ES-I3 (cell line): ENCODE measurements around the gene PATJ.
"Not testable (repeated sequence)": the region's sequence is repeated elsewhere in the genome, so short reads cannot be mapped to it uniquely, and the experiment has no call there.

Source experiments
- H3K36me3 ChIP-seq: 2 replicates; pipeline ENCODE4 v1.6.1; 2013; ENCODE audit warnings: mild to moderate bottlenecking, low read length, control low read depth, moderate library complexity; ENCODE audit not compliant: insufficient read depth
- H3K4me1 ChIP-seq: 2 replicates; pipeline ENCODE4 v1.6.1; 2013; ENCODE audit warnings: mild to moderate bottlenecking, control low read depth, low read length; ENCODE audit not compliant: insufficient read depth
- H3K9ac ChIP-seq: 2 replicates; pipeline ENCODE4 v1.6.1; 2013; ENCODE audit warnings: low read depth, mild to moderate bottlenecking, low read length, moderate library complexity
- H3K9me3 ChIP-seq: 2 replicates; pipeline ENCODE4 v1.6.1; 2013; ENCODE audit warnings: mild to moderate bottlenecking, low read length, moderate library complexity; ENCODE audit not compliant: control insufficient read depth, insufficient read depth

The PATJ gene

DNA sequence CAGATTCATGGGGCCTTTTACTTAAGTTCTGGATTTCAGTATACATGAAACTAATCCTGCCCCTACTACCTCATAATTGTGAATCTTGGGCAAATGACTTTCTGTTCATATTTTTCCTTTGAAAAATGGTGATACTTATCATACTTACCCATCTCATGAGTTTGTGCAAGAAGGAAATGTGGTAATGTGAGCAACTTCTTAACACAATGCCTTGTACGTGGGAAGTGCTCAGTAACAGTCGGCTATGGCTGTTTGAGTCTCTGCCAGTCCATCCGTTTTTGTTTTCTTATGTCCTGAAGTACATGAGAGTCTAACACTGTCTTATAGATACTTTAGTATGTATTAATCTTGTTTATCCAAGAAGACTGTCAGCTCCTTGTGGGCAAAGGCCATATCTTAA is 86.5 kb downstream of the PATJ start:
- H3K36me3 ChIP-seq: peaks cover 6% of the 10 kb centered on the region; the same call in 1 of the 2 replicates
- H3K9me3 ChIP-seq: no peaks in the 10 kb centered on the region
- no peaks in the 10 kb centered on the region for H3K4me1 ChIP-seq
- no peak overlapping the region for H3K9ac ChIP-seq

DNA sequence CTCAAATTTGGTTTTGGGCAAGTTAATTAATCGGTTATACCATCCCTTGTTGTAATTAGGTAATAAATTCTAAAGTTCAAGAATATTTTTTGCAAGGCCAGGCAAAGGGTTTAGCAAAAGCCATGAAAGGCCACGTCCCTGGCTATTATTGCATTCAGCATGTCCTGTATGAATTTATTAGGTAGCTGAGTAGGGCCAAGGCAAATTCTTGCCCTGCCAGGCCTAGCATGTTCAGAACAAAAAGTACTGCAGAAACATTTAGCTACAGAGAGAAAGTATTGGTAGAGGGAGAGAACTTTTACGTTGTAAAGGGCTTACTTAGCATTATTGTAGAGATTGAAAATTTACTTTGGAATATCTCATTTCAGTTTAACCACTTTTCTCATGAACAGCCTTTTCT is 94.4 kb downstream of the PATJ start:
- H3K9me3 ChIP-seq: no peaks in the 10 kb centered on the region
- peaks cover 5% of the 10 kb centered on the region; the same call in 1 of the 2 replicates for H3K4me1 ChIP-seq
- H3K36me3 ChIP-seq: no peaks in the 10 kb centered on the region; the same call in 1 of the 2 replicates
- H3K9ac ChIP-seq: no peak overlapping the region

DNA sequence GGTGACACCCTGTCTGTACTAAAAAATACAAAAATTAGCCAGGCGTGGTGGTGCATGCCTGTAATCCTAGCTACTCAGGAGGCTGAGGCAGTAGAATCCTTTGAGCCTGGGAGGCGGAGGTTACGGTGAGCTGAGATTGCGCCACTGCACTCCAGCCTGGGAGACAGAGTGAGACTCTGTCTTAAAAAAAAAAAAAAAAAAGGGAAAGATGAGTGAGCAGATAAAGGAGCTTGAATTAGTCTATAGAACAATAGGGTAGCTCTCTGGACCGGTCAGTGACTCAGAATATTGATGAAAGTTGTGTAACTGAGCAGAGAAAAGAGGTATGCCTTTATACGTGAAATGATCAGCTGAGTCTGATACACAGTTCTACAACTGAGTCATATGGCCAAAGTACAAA is 95.3 kb downstream of the PATJ start:
- H3K9ac ChIP-seq, H3K36me3 ChIP-seq, H3K4me1 ChIP-seq, H3K9me3 ChIP-seq: not testable (repeated sequence)

DNA sequence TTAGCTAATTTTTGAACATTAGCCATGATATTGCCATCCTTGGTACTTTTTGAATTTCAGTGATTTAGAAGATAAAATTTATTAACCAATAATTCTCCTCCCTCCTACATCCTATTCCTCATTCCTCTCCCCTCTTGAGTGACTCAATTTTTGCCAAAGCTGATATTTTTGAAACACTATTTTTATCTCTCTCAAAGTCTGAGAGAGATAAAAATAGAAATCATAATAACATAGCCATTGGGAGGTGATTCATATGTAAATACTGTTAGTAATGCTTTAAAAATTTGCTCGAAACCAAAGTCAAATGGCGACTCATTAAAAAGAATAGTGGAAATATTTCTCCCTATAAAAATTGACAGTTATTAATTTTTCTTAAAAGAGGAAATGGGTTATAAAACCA is 97.4 kb downstream of the PATJ start:
- no peak overlapping the region for H3K9ac ChIP-seq
- no peaks in the 10 kb centered on the region for H3K9me3 ChIP-seq
- H3K36me3 ChIP-seq: no peaks in the 10 kb centered on the region

DNA sequence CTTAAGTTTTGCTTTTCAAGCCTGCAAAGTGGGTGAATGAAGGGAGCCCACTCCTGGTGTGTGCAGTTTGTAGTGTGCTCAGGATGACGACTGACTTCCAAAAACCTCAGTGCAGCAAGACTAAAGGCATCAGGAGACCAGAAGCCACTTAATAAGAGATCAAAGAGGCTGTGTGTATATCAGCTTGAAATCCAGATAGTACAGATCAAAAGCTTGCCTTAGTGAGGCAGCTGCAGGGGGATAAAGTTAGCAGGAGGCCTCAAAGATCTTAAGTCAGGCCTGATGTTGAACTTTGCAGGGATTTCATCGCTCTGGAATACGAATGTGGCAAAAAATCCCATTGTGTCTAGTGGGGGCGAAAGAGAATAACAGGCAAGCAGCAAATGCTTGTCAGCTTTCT is 99.8 kb downstream of the PATJ start:
- Histone ChIP-seq H3K4me1 (peaks cover 5% of the 10 kb centered on the region; the same call in 1 of the 2 replicates), H3K9ac (no peak overlapping the region), H3K36me3 (no peaks in the 10 kb centered on the region), H3K9me3 (no peaks in the 10 kb centered on the region)

More for the DNA sequence above, 97.4 kb downstream of the PATJ start:
- peaks cover 5% of the 10 kb centered on the region; the same call in 1 of the 2 replicates for H3K4me1 ChIP-seq

DNA sequence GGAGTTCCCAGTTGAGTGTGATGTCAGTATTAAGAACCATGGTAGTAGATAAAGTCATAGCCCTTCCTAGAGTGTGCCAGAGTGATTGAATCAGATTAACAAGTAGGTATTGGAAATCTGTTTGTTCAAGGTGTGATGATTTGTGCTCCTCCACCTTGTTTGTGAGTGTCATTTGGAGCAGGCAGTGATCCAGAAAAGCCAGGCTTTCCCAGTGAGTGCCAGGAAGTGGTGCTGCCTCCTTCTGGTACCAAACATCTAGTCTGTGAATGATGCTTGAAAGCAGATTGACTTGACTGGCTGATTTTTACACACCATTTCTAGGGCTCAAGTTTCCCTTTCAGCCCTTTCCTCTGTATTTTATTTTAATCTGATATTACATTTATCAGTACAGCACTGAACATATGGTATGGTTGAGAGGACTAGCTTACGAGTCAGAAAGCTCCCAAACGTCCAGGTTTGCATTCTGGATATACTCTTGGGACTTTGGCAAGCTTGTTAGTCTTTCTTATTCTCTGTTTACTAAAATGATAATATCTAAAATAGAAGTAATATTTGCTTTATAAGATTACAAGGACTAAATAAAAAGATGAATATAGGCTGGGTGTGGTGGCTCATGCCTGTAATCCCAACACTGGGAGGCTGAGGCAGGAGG is 100.7 kb downstream of the PATJ start:
- Histone ChIP-seq H3K9me3 (no peaks in the 10 kb centered on the region), H3K36me3 (no peaks in the 10 kb centered on the region), H3K9ac (no peak overlapping the region), H3K4me1 (peaks cover 5% of the 10 kb centered on the region; the same call in 1 of the 2 replicates)

DNA sequence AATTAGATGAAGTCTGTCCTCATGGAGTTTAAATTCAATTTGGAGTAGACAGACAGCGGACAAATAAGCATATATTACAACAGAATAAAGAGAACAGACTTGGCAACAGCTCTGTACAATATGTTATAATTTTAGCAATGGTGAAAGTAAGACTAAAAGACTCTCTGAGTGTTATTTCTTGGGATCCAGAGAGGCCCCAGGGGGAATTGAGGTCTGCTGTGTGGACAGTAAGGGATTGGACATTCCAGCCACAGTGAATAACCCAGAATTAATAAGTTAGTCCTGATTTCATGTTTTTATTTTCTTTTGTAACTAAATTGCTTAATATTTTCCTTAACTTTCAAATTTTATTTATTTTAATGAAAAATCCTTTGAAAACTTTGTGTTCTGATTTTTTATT is 101.7 kb downstream of the PATJ start:
- Histone ChIP-seq H3K36me3 (no peaks in the 10 kb centered on the region), H3K9ac (no peak overlapping the region), H3K9me3 (no peaks in the 10 kb centered on the region), H3K4me1 (peaks cover 5% of the 10 kb centered on the region; the same call in 1 of the 2 replicates)

DNA sequence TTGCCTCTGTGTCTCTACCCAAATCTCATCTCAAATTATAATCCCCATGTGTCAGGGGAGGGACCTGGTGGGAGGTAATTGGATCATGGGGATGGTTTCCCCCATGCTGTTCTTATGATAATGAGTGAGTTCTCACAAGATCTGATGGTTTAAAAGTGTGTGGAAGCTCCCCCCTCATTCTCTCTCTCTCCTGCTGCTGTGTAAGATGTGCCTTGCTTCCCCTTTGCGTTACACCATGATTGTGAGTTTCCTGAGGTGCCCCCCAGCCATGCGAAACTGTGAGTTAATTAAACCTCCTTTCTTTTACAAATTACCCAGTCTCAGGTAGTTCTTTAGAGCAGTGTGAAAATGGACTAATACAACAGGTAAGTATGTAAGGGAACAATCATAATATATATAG is 102.4 kb downstream of the PATJ start:
- H3K36me3 ChIP-seq, H3K9me3 ChIP-seq, H3K4me1 ChIP-seq, H3K9ac ChIP-seq: not testable (repeated sequence)

DNA sequence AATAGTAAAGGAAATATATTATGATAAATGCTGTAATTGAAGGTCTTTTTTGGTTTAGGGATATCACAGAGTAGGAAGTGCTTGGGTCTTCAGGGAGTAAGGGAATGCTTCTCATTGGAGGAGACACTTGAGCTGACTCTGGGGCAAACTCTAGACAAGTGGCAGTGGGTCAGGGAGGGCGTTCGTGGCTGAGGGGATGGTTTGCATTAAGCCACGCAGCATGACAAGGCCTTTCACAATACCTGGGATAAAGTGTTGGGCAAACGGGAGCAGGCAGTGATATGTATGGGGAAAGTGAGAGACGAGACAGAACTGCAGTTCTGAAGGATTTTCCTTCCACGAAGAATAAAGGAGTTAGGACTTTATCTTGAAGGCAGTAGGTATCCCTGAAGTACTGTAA is 109.0 kb downstream of the PATJ start:
- H3K9me3 ChIP-seq: no peaks in the 10 kb centered on the region

DNA sequence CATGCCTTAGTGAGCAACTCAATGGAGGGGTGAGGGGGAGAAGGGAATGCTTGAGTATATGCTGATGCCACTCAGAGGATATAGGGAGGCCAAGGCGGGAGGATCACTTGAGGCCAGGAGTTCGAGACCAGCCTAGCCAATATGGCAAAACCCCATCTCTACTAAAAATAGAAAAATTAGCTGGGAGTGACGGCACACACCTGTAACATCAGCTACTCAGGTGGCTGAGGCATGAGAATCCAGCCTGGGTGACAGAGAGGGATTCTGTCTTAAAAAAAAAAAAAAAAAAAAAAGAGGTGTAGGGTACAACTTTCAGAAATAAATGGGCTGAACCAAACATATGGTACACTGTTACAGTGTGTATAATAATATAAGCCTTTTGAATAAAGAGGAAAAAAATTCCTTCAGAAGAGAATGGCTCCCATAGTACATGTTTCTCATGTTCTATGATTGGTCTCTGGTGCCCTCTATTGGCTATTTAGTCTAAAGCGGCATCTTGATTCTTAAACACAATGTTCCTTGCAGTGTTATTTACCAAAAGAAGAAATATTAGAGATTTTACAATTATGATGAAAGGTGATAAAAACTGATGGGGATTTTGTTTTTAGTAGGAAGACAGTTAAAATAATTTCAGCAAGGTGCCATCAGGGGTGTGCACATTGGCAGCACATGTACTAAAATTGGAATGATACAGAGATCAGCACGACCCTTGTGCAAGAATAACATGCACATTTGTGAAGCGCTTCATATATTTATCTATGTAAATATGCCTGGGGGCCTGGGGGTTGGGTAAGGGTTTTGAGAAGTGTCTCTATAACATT is 109.8 kb downstream of the PATJ start:
- Histone ChIP-seq H3K4me1 (peaks cover 4% of the 10 kb centered on the region; the same call in 1 of the 2 replicates), H3K36me3 (no peaks in the 10 kb centered on the region), H3K9me3 (no peaks in the 10 kb centered on the region), H3K9ac (no peak overlapping the region)

More for the DNA sequence above, 109.0 kb downstream of the PATJ start:
- no peak overlapping the region for H3K9ac ChIP-seq
- H3K36me3 ChIP-seq: no peaks in the 10 kb centered on the region
- peaks cover 4% of the 10 kb centered on the region; the same call in 1 of the 2 replicates for H3K4me1 ChIP-seq

DNA sequence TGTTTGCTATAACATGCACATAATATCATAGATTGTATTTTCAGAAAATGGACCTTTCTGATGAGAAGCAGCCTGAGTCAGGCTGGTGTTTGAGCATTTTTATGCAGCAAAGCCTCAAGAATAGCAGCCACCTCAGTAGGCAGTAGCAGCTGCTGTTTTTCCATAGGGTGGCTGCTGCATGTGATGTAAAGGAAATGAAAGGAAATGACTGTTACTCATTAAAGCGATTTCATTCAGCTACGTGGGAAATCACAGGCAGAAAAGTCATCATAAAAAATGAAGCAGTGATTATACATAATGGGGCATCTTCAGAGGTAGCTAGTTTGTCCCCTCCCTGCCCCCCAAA is 110.4 kb downstream of the PATJ start:
- no peak overlapping the region for H3K9ac ChIP-seq
- no peaks in the 10 kb centered on the region for H3K36me3 ChIP-seq
- no peaks in the 10 kb centered on the region for H3K9me3 ChIP-seq
- H3K4me1 ChIP-seq: peaks cover 4% of the 10 kb centered on the region; the same call in 1 of the 2 replicates

DNA sequence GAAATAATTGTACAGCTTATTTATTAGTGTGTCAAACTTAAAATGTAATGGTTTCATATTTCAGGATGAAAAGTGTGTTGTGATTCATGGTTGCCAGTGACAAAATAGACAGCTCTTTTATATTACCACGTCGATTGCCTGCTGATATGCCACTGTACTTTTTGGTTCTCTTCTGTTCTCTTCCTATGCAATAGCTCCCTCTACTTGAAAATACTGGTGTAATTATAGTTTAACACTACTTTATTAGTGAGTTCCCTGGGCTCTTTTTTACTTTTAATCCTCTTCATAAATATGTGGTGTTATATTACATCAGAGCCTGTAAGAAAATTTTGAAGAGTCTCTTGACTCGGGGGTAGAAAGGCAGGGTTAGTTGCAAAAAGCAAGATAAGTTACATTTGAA is 111.3 kb downstream of the PATJ start:
- Histone ChIP-seq H3K36me3 (no peaks in the 10 kb centered on the region), H3K4me1 (peaks cover 4% of the 10 kb centered on the region; the same call in 1 of the 2 replicates), H3K9me3 (no peaks in the 10 kb centered on the region), H3K9ac (no peak overlapping the region)

DNA sequence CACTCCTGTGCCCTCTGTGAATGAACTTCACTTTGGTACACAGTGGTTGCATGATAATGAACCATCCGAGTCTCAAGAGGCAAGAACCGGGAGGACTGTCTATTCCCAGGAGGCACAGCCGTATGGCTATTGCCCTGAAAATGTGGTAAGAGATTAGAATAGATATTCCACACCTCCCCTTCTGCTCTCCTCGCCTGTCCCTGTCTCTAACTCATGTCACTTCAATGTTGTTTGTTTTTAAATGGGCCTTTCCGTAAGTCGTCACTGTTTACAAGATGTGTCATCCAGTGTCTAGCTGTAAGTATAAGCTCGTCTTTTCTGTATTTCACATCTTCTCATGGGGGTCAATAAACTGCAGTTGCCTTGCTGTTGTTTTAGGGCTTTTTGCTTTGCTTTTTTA is 122.2 kb downstream of the PATJ start:
- H3K9ac ChIP-seq: no peak overlapping the region
- H3K9me3 ChIP-seq: no peaks in the 10 kb centered on the region
- H3K4me1 ChIP-seq: no peaks in the 10 kb centered on the region
- peaks cover 3% of the 10 kb centered on the region; the same call in 1 of the 2 replicates for H3K36me3 ChIP-seq

DNA sequence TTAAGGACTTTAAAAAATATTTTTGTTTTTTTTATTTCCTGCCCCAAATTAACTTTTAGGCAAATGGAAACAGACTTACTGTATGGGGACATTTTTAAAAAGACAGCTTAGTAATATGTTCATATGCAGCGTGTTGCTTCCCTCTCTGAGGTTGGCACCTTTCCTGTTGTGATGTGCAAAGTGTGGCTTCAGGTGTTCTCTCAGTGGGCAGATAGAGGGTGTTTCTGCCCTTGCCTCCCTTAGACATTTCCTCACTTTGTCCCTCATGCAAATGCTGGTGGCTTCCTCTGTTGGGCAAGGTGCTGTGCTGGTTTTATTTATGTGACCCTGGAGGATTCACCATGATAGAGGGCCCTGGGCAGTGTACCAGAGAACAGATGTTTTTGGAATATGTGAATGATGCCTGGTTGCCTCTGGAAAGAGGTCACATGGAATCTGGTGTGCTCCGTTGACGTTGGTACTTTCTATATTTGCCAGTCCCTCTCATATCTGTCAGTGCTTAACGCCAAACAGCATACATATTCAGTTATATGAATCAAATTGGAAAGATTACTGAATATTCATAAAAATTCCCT is 123.5 kb downstream of the PATJ start:
- H3K9me3 ChIP-seq: no peaks in the 10 kb centered on the region
- no peaks in the 10 kb centered on the region for H3K4me1 ChIP-seq
- H3K36me3 ChIP-seq: peaks cover 3% of the 10 kb centered on the region; the same call in 1 of the 2 replicates
- no peak overlapping the region for H3K9ac ChIP-seq
